SK-N-MC (cell line): ENCODE data around the gene MED25.

Source experiments
- DNase-seq: peaks from one replicate; pipeline ENCODE4 v3.0.0-alpha.2; 2011; ENCODE audit warnings: low read depth, low spot score
- H3K27ac ChIP-seq: fragments of 200-600 bp; sonication (generic); 2 replicates; pipeline ENCODE4 v1.5.1; 2016; ENCODE audit warnings: mixed run types
- H3K36me3 ChIP-seq: fragments of 200-600 bp; sonication (generic); 2 replicates; pipeline ENCODE4 v1.6.1; 2017; ENCODE audit warnings: antibody characterized with exemption, low read length, mixed read lengths; ENCODE audit not compliant: insufficient read depth
- H3K4me3 ChIP-seq: fragments of 200-600 bp; sonication (generic); 2 replicates; pipeline ENCODE4 v1.5.1; 2016
- H3K9ac ChIP-seq: fragments of 200-600 bp; sonication (generic); 2 replicates; pipeline ENCODE4 v1.8.0; 2017; ENCODE audit warnings: mixed run types, mixed read lengths; ENCODE audit not compliant: insufficient read length
- H3K9me3 ChIP-seq: fragments of 200-600 bp; sonication (generic); 2 replicates; pipeline ENCODE4 v1.6.1; 2017; ENCODE audit warnings: low read depth, mild to moderate bottlenecking, antibody characterized with exemption, low read length, moderate library complexity, mixed read lengths
- EZH2 ChIP-seq: fragments of 200-600 bp; sonication (generic); IDR thresholded peaks from one replicate; pipeline ENCODE4 v1.6.1; 2017; ENCODE audit warnings: antibody characterized with exemption
- FOXP2 ChIP-seq: optimal IDR thresholded peaks from 2 replicates; pipeline ENCODE3; 2011; ENCODE audit warnings: mild to moderate bottlenecking, moderate library complexity; ENCODE audit not compliant: insufficient read depth; ENCODE audit errors: extremely low read length, control extremely low read depth
- POLR2AphosphoS5 ChIP-seq: IDR thresholded peaks from 2 replicates; pipeline ENCODE4 v1.6.1; 2012; ENCODE audit warnings: mild to moderate bottlenecking, low read depth, low read length, borderline replicate concordance

The MED25 gene

GRCh38 chr19:49846408-49846807 is 28.3 kb downstream of the MED25 start:
- TF ChIP-seq POLR2AphosphoS5 (no peak), FOXP2 (no peak)
- no peak overlapping the region for H3K4me3 ChIP-seq
- H3K27ac ChIP-seq, result peak overlapping the region; percentile 1; the same call in 1 of the 2 replicates
- H3K9me3 ChIP-seq, result no peaks in the 10 kb centered on the region
- peaks cover 14% of the 10 kb centered on the region for H3K36me3 ChIP-seq
- no peak overlapping the region for H3K9ac ChIP-seq
- DNase-seq, result no peak

GRCh38 chr19:49847731-49848696 is 29.9 kb downstream of the MED25 start:
- Histone ChIP-seq H3K9me3 (no peaks in the 10 kb centered on the region), H3K27ac (peak overlapping the region; percentile 69), H3K4me3 (0 out of 2 replicates have a peak overlapping the region, but pooled peaks have one; percentile 22), H3K9ac (no peak overlapping the region), H3K36me3 (peaks cover 24% of the 10 kb centered on the region)
- peak; percentile 61 for DNase-seq
- TF ChIP-seq FOXP2 (no peak), POLR2AphosphoS5 (no peak)

GRCh38 chr19:49848938-49849337 is 30.8 kb downstream of the MED25 start:
- TF ChIP-seq FOXP2, result no peak
- no peak for TF ChIP-seq EZH2
- no peak for TF ChIP-seq POLR2AphosphoS5
- no peak overlapping the region for H3K4me3 ChIP-seq
- DNase-seq, result no peak
- H3K27ac ChIP-seq, result peak overlapping the region; percentile 69
- H3K9me3 ChIP-seq, result no peaks in the 10 kb centered on the region
- H3K36me3 ChIP-seq, result peaks cover 26% of the 10 kb centered on the region
- no peak overlapping the region for H3K9ac ChIP-seq

- H3K4me3 ChIP-seq, result peak overlapping the region; percentile 95
- DNase-seq, result no peak
- H3K9ac ChIP-seq, result no peak overlapping the region
- no peaks in the 10 kb centered on the region for H3K9me3 ChIP-seq
- peak overlapping the region; percentile 99 for H3K27ac ChIP-seq
- peaks cover 33% of the 10 kb centered on the region for H3K36me3 ChIP-seq
- TF ChIP-seq POLR2AphosphoS5, result no peak; the same call in 1 of the 2 replicates
- TF ChIP-seq FOXP2, result no peak
- no peak for TF ChIP-seq EZH2
These were observed 31.5 kb downstream of the MED25 start for GRCh38 chr19:49849433-49850220.

- H3K27ac ChIP-seq, result peak overlapping the region; percentile 99
- peaks cover 37% of the 10 kb centered on the region for H3K36me3 ChIP-seq
- TF ChIP-seq EZH2 (no peak), POLR2AphosphoS5 (no peak)
- no peak for DNase-seq
- no peaks in the 10 kb centered on the region for H3K9me3 ChIP-seq
- peak overlapping the region; percentile 95 for H3K4me3 ChIP-seq
- H3K9ac ChIP-seq, result peak overlapping the region; percentile 43
These were observed 32.1 kb downstream of the MED25 start for GRCh38 chr19:49850221-49850486.

GRCh38 chr19:49850487-49851342 is 32.6 kb downstream of the MED25 start, which contains the start of gene PTOV1:
TSS of gene PTOV1 (plus strand) at chr19:49851159.
- Histone ChIP-seq H3K4me3 (peak within 1 kb of the TSS; percentile 95), H3K27ac (peak within 1 kb of the TSS; percentile 99), H3K36me3 (peaks cover 42% of the 10 kb centered on the region), H3K9me3 (no peaks in the 10 kb centered on the region), H3K9ac (peak within 1 kb of the TSS; percentile 91)
- peak; percentile 66 for DNase-seq
- TF ChIP-seq POLR2AphosphoS5, result peak; percentile 69
- TF ChIP-seq FOXP2, result no peak

GRCh38 chr19:49851456-49852259 is 33.6 kb downstream of the MED25 start:
- H3K27ac ChIP-seq, result peak overlapping the region; percentile 99
- DNase-seq, result no peak
- H3K36me3 ChIP-seq, result peaks cover 52% of the 10 kb centered on the region
- H3K9me3 ChIP-seq, result no peaks in the 10 kb centered on the region
- TF ChIP-seq FOXP2 (no peak), POLR2AphosphoS5 (no peak), EZH2 (no peak)
- peak overlapping the region; percentile 91 for H3K9ac ChIP-seq
- H3K4me3 ChIP-seq, result peak overlapping the region; percentile 95
